Panc1 (cell line): ENCODE measurements around the gene CSTF3. TPM values are rescaled to one million over a fixed set of nuclear protein-coding genes. Genes with fewer than 3 reads are reported as not detected.

Experiments used
- ATAC-seq: fragments of 200-7000 bp; cut with Tn5 transposase; 2 replicates; pipeline ENCODE4 v1.9.1; 2020; ENCODE audit warnings: mild to moderate bottlenecking, moderate library complexity
- BruUV-seq: library from RNA; stranded (reverse); fragments of 400-500 nt; replicated peaks from 2 replicates; lab custom pipeline; 2021; lab: Mats Ljungman, UMichigan
- CTCF ChIA-PET: fragments of 300-600 bp; sonication (Branson Sonifier 250); formaldehyde crosslinking; loops from one replicate; lab custom pipeline; 2022; ENCODE audit warnings: antibody characterized with exemption; lab: Charles Lee
- POLR2A ChIA-PET: fragments of 300-600 bp; sonication (Branson Sonifier 250); formaldehyde crosslinking; loops from one replicate; lab custom pipeline; 2022; ENCODE audit warnings: antibody characterized with exemption; lab: Charles Lee
- DNase-seq: peaks from one replicate; pipeline ENCODE4 v3.0.0-alpha.2; 2010; ENCODE audit warnings: low read depth, low spot score
- H3K27ac ChIP-seq: 2 replicates; pipeline ENCODE4 v1.5.1; 2011; ENCODE audit warnings: mild to moderate bottlenecking, low read length, inconsistent platforms
- H3K27me3 ChIP-seq: fragments of 200-500 bp; sonication (Bioruptor generic); 2 replicates; pipeline ENCODE4 v1.6.0; 2014; ENCODE audit warnings: low read length, inconsistent platforms; ENCODE audit not compliant: control insufficient read depth, insufficient read depth
- H3K36me3 ChIP-seq: fragments of 200-500 bp; sonication (Bioruptor generic); 2 replicates; pipeline ENCODE4 v1.5.1; 2014; ENCODE audit warnings: inconsistent platforms, mild to moderate bottlenecking, low read length, moderate library complexity; ENCODE audit not compliant: control insufficient read depth, insufficient read depth
- H3K4me1 ChIP-seq: 2 replicates; pipeline ENCODE4 v1.5.1; 2011; ENCODE audit warnings: inconsistent platforms, mild to moderate bottlenecking, low read length, moderate library complexity; ENCODE audit not compliant: control insufficient read depth, insufficient read depth
- H3K4me3 ChIP-seq, 2 experiments: 2 replicates each; pipeline ENCODE4 v1.5.1; 2011 to 2012; ENCODE audit warnings: low read depth in 2 of 2, low read length in 2 of 2, mild to moderate bottlenecking in 2 of 2, inconsistent platforms in 1 of 2, moderate library complexity in 1 of 2
- H3K9me3 ChIP-seq: fragments of 200-500 bp; sonication (Bioruptor generic); 2 replicates; pipeline ENCODE4 v1.5.1; 2014; ENCODE audit warnings: low read depth, mild to moderate bottlenecking, inconsistent platforms, low read length, moderate library complexity; ENCODE audit not compliant: control insufficient read depth, insufficient read depth
- POLR2AphosphoS5 ChIP-seq: IDR thresholded peaks from 2 replicates; pipeline ENCODE4 v1.6.1; 2012; ENCODE audit warnings: mild to moderate bottlenecking, low read depth, low read length, moderate library complexity
- SIN3A ChIP-seq: IDR thresholded peaks from 2 replicates; pipeline ENCODE4 v1.6.1; 2012; ENCODE audit warnings: low read depth, mild to moderate bottlenecking, low read length, moderate library complexity, borderline replicate concordance; ENCODE audit not compliant: insufficient read depth
- TCF7L2 ChIP-seq: IDR thresholded peaks from 2 replicates; pipeline ENCODE4 v1.6.1; 2011; ENCODE audit warnings: mild to moderate bottlenecking, low read depth, low read length, inconsistent platforms
- in situ Hi-C: cut with HindIII; loops from 2 replicates; pipeline ENCODE4 v1.10.0; 2016; ENCODE audit warnings: low sequenced_read_pairs, low pct_unique_long_range_greater_than_20kb
- intact Hi-C: fragments of 100-400 bp; cut with micrococcal nuclease; formaldehyde crosslinking; loops from one replicate; pipeline ENCODE4 v1.10.0; 2022; ENCODE audit not compliant: unreplicated experiment
- total RNA-seq: library from RNA; stranded (reverse); gene quantifications from one replicate; pipeline ENCODE4 v1.2.1, GENCODE V29; 2021; ENCODE audit not compliant: unreplicated experiment
- TF ChIP-seq, protein P1 (sequence below), 2 experiments: IDR thresholded peaks; 2 replicates each; pipeline ENCODE4 v1.6.1; 2011 to 2012; ENCODE audit warnings: low read depth in 2 of 2, control low read depth in 1 of 2, low read length in 1 of 2, mild to moderate bottlenecking in 1 of 2, moderate library complexity in 1 of 2; ENCODE audit not compliant: insufficient read depth in 1 of 2
- TF ChIP-seq, protein P2 (sequence below): fragments of 450-650 bp; IDR thresholded peaks from 2 replicates; pipeline ENCODE4 v1.5.1; 2017; ENCODE audit warnings: mild to moderate bottlenecking

The CSTF3 gene
- total RNA-seq, 1 experiment from 2014 or later = 29.8 TPM

- CTCF ChIA-PET = no interaction called here
- intact Hi-C loops (no loop called here), in situ Hi-C loops (no loop called here)
- peaks cover 7% of the 10 kb centered on the region; the same call in 1 of the 2 replicates for H3K36me3 ChIP-seq
- no peak for DNase-seq
- H3K9me3 ChIP-seq = no peaks in the 10 kb centered on the region
- TF ChIP-seq, protein P1, sequence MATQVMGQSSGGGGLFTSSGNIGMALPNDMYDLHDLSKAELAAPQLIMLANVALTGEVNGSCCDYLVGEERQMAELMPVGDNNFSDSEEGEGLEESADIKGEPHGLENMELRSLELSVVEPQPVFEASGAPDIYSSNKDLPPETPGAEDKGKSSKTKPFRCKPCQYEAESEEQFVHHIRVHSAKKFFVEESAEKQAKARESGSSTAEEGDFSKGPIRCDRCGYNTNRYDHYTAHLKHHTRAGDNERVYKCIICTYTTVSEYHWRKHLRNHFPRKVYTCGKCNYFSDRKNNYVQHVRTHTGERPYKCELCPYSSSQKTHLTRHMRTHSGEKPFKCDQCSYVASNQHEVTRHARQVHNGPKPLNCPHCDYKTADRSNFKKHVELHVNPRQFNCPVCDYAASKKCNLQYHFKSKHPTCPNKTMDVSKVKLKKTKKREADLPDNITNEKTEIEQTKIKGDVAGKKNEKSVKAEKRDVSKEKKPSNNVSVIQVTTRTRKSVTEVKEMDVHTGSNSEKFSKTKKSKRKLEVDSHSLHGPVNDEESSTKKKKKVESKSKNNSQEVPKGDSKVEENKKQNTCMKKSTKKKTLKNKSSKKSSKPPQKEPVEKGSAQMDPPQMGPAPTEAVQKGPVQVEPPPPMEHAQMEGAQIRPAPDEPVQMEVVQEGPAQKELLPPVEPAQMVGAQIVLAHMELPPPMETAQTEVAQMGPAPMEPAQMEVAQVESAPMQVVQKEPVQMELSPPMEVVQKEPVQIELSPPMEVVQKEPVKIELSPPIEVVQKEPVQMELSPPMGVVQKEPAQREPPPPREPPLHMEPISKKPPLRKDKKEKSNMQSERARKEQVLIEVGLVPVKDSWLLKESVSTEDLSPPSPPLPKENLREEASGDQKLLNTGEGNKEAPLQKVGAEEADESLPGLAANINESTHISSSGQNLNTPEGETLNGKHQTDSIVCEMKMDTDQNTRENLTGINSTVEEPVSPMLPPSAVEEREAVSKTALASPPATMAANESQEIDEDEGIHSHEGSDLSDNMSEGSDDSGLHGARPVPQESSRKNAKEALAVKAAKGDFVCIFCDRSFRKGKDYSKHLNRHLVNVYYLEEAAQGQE (IDR thresholded peaks at IDR 0.05; ENCODE audit: insufficient read depth in 1 of 2, low read depth in 2 of 2, low read length in 1 of 2) = no peak
- TF ChIP-seq SIN3A (no peak), POLR2AphosphoS5 (no peak), TCF7L2 (no peak)
- TF ChIP-seq, protein P2, sequence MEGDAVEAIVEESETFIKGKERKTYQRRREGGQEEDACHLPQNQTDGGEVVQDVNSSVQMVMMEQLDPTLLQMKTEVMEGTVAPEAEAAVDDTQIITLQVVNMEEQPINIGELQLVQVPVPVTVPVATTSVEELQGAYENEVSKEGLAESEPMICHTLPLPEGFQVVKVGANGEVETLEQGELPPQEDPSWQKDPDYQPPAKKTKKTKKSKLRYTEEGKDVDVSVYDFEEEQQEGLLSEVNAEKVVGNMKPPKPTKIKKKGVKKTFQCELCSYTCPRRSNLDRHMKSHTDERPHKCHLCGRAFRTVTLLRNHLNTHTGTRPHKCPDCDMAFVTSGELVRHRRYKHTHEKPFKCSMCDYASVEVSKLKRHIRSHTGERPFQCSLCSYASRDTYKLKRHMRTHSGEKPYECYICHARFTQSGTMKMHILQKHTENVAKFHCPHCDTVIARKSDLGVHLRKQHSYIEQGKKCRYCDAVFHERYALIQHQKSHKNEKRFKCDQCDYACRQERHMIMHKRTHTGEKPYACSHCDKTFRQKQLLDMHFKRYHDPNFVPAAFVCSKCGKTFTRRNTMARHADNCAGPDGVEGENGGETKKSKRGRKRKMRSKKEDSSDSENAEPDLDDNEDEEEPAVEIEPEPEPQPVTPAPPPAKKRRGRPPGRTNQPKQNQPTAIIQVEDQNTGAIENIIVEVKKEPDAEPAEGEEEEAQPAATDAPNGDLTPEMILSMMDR = no peak
- BruUV-seq = no TSS peak
- POLR2A ChIA-PET = interaction anchor here (0.6 kb wide), 2 partner anchors 18 to 159 kb away, joined by 3 to 5 read pairs; no protein-coding TSS in a partner anchor
- peaks cover 17% of the 10 kb centered on the region; the same call in 1 of the 2 replicates for H3K4me1 ChIP-seq
- H3K4me3 ChIP-seq = peak overlapping the region in 1 of 2 experiments; percentile 16; a peak in 3 of 4 replicates
- H3K27ac ChIP-seq = peak overlapping the region; percentile 49; the same call in 1 of the 2 replicates
- H3K27me3 ChIP-seq = no peaks in the 10 kb centered on the region
- ATAC-seq = no peak
Observed at GRCh38 chr11:33158596-33159275, 2.5 kb downstream of the CSTF3 start.

DNA sequence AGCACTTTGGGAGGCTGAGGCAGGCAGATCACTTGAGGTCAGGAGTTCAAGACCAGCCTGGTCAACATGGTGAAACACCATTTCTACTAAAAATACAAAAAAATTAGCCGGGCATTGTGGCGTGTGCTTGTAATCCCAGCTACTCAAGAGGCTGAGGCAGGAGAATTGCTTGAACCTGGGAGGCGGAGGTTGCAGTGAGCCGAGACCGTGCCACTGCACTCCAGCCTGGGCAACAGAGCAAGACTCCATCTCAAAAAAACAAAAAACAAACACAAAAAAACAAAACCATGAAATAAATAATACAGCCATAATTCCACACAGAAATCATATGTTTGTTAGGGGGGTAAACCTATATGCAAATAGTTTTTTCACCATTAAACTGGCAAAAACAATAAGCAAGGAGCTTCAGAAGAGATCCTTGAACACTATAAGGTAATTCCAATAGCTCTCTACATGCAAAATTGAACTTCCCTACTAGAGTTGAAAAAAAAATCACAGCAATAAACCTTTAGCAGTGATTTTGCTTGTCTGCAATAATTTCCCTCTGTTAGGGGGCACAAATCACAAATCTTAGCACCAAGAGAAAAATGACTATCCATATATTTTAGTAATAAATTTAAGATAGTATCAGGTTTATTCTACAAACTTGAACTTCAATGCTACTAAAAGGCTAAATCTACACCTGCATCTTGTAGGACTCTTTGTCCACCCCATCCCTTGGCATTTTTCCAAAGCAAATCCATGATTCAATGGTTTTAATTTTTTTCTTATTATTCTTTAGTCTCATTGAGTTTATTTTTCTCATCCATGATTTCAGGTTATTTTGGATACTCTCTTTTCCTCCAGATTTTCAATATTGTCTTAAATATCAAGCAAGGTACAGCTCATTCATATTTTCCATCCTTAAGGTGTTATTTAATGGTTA lies 3.9 kb downstream of the CSTF3 start:
- intact Hi-C loops (no loop called here), in situ Hi-C loops (no loop called here)
- H3K4me3 ChIP-seq = no peak overlapping the region
- H3K27ac ChIP-seq = peak overlapping the region; percentile 19; the same call in 1 of the 2 replicates
- peaks cover 7% of the 10 kb centered on the region; the same call in 1 of the 2 replicates for H3K36me3 ChIP-seq
- ATAC-seq (no peak), DNase-seq (no peak)
- CTCF ChIA-PET = no interaction called here
- no peaks in the 10 kb centered on the region for H3K9me3 ChIP-seq
- POLR2A ChIA-PET = no interaction called here
- H3K27me3 ChIP-seq = no peaks in the 10 kb centered on the region
- TF ChIP-seq TCF7L2 (no peak), POLR2AphosphoS5 (no peak), SIN3A (no peak)
- TF ChIP-seq, protein P1 (IDR thresholded peaks at IDR 0.05; ENCODE audit: insufficient read depth in 1 of 2, low read depth in 2 of 2, low read length in 1 of 2) = no peak
- TF ChIP-seq, protein P2 = no peak
- H3K4me1 ChIP-seq = peaks cover 17% of the 10 kb centered on the region; the same call in 1 of the 2 replicates
- BruUV-seq = no TSS peak
